CD4-positive, alpha-beta T cell treated with Interleukin-15 for 1 hour (primary cell): ENCODE results near the gene GNA12.

Experiments used
- DNase-seq: peaks from one replicate; pipeline ENCODE4 v3.0.0-alpha.2; 2020

The GNA12 gene

GRCh38 chr7:2844153-2845033 is at the start of gene GNA12:
Gene GNA12 (minus strand): TSS chr7:2844308. CDS start chr7:2844161, 147 bp downstream.
- peak; percentile 98 for DNase-seq

DNA sequence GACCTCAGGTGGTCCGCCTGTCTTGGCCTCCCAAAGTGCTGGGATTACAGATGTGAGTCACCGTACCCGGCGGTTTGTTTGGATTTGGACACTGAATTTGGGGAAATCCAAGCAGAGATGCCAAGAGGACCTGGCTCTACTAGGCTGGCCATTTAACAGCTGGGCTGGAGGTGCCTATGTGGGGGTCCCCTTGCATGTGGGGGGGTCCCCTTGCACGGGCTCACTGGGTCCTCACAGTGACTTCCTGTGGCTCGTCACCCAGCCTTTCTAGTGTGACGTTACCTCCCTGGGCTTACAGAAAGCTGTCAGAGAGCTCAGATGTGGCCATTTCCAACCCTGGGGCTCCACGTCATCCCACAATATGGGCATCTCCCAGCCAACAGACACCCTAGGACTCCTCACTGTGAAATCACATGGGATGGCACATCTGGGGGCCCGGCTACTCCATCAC is 49.3 kb upstream of the GNA12 start:
- no peak for DNase-seq

DNA sequence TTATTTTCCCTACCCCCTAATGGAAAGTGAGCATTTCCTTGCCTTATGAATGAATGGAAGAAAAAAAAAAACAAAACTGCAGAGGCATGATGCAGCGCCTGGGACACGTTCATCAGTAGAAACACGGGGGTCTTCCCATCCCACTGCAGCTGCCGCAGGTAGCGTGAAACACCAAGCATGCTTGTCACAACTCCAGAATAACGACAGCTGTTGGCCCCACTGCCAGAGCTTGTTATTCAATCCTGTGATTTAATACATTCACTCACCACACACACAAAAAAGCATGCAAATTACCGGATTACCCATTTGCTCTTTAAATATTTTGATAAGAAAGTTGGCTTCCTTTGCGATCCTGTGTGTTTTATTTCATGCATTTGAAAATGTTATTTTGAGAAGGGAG is 48.4 kb upstream of the GNA12 start:
- DNase-seq: no peak

GRCh38 chr7:2887816-2888215 is 43.7 kb upstream of the GNA12 start:
- DNase-seq: no peak

DNA sequence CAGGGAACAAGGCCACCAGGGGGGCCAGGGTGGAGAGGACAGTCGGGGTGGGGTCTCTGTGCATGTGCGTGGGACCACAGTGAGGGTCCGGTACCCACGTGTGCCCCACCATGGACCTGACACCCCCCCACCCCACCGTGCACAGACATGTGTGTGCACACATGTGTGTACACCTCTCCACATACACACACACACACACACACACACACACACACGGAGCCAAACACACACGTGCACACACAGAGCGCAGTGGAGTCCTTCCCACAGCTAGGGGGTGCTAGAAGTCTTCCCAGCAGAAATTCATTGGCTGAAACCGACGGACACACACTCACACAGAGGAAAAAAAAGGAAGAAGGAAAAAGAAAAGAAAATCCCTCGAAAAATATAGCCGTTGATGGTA is 42.8 kb upstream of the GNA12 start:
- DNase-seq: peak; percentile 66

GRCh38 chr7:2886391-2886790 is 42.3 kb upstream of the GNA12 start:
- no peak for DNase-seq

- DNase-seq: no peak
Measured at GRCh38 chr7:2884161-2884560, 40.1 kb upstream of the GNA12 start.

DNA sequence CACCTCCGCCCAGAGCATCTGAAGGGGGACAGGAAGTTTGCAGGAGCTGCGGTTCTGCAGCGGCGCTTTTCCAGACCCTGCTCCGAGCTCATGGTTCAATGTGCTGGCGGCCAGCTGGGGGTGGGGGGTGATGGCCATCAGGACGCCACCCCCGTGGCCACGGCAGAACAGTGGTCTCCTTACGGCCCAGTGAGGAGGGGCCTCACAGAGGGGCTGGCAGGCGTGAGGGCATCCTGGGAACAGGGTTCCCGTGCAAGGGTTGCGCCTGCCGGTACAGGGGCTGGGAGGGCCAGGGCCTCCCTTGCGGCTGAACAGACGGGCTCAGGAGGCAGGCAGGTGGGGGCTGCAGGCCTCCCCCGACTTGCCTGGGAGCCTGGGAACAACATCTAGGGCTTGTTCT is 39.0 kb upstream of the GNA12 start:
- DNase-seq: no peak

DNA sequence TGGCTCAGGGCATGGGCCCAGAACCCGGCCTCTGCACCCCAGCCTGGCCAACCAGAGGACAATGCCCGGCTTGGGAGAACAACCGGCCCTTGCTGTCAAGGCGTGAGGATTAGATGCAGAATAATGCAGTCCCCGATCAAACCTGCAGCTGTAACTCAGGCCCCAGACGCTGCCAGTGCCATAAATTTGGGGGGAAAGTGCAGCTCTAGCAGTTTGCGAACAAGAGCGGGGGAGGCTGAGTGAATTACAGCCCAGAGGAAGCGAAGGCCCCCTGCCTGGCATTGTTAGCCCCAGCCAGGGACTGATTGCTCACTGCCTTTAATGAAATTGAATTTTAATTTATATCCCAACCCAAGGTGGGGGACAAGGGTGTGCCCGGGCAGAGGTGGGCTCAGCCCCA is 38.0 kb upstream of the GNA12 start:
- no peak for DNase-seq

DNA sequence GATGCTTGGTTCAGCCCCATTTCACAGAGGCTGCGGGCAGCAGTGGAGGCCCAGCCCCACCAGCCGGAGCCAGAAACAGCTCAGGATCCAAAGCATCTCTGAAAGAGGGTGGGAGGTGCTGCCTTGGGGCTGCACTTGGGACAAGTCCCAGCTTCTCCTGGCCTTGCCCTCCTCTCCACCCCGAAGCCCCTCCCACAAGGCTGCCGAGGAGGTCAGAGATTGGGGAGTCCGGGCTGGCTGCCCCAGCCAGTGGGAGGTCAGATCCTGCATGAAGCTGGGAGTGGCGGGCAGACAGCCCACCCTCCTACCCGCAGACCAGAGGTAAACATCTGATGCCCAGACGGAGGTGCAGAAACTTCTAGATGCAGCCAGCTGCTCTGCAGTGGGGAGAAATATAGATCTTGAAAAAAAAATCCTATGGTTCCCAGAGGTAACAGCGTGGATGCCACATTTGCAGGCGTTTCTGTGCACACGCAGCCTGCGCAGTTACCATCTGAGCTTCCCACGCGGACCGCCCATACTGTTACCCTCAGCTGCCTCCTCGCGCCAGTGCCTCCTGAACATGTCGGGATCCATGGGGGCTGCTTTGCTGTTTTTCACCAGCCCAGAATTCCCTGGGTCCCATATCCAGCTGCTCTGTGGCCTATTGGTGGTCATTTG is 36.9 kb upstream of the GNA12 start:
- DNase-seq: no peak

DNA sequence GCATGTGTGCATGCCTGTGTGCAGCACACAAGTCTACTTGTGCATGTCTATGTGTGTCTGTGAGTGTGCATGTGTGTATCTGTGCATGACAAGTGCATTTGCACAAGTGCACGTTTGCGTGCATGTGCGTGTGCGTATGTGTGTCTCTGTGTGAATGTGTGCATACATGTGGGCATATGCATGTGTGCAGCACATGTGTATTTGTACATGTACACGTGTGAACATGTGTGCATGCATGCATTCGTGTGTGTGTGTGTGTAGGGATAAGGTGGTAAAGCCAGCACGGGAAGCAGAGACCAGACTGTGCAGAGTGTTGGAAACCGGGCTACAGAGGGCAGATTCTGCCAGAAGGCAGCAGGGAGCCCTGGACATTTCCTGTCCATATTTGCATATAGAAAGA is 35.9 kb upstream of the GNA12 start:
- DNase-seq: no peak

DNA sequence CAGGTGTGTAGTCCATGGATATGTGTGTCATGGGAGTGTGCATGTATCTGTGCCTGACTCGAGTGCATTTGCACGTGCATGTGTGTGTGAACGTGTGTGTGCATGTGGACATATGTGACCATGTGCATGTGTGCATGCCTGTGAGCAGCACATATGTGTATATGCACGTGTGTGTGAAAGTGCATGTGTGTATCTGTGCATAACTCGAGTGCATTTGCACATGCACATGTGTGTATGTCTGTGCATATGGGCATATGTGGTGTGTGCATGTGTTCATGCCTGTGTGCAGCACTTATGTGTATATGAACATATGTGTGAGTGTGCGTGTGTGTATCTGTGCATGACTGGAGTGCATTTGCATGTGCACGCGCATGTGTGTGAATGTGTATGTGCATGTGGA is 35.2 kb upstream of the GNA12 start:
- no peak for DNase-seq

DNA sequence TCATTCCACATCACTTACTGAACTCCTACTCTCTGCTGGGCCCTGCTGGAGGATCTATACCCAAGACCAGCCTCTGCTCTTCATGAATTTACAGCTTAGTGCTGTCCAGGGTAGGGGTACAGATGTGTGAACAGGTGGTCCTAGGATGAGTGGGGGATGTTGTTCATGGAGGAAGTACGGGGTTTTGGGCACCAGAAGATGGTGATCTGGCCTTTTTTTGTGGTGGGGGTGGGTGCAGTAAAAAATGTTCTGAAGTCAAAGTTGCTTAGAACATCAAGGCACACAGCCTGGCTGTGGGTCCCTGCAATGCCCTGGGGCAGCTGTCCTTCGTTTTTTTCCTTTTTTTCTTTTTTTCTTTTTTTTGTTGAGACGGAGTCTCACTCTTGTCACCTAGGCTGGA is 34.2 kb upstream of the GNA12 start:
- no peak for DNase-seq

DNA sequence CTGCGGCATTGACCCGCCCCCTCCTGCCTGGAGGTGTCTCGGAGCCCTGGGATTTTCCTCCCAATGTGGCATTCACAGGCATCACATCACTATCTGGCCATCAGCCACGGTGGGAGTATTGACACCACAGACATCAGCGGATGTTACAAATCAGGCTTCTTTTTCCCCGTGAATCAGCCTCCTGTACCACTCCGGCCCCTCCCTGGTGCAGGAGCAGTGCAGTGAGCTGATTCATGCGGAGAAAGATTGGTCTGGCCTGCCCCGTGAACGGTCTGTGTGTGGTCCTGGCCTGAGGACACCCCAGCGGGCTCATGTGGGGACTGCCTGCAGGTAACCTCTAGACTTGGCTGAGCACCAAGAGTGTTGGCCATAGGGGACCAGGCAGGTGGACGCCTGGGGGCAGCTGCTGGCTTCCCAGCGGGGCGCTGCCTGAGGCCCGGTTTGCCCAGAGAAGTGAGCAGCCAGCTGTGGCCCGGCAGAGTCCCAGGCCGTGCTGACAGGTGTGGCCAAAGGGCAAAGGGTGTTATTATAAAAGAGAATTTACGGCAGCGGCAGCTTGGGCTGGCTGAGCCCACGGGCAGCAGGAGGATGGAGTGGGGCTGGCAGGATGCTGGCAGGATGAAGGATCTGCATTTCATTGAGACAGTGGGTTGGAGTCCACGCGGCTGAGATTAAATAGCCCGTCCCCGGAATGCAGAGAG is 32.1 kb upstream of the GNA12 start:
- no peak for DNase-seq

DNA sequence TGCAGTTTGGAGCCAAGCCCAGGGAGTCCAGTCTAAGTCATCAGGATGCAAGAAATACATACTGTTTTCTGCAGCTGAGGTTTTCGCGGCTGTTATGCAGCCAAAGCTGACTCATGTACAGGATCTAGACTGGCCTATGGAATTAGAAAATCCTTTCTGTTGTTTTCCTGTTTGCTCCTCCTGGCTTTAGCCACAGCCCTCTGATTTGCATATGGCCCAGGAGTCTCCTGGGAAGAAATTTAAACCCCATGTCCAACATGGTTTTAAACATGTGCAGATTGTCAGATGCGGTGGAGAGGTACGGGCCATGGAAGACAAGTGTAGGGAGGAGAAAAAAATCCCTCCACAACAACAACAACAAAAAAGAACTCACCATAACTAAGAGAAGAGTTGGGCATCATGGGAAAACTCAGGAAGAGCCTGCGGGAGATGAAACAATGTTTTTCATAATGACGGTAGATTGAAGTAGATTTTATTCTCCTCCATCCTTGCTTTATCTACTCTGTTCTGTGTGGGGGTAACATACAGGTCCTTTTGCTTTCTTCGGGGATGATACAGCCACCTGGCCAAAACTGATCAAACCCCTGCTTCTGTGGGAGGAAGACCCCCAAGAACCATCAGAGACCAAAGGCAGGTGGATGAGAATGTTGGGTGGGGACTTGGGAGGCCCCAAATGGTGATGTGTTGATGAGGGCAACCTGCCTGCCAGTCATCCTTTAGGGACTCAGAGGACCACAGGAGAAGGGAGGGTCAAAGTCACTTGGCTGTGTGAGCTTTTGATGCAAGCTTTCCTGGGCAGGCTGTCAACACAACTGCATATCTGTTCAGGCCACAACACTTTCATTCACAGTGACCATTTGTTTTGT is 29.8 kb upstream of the GNA12 start:
- no peak for DNase-seq

DNA sequence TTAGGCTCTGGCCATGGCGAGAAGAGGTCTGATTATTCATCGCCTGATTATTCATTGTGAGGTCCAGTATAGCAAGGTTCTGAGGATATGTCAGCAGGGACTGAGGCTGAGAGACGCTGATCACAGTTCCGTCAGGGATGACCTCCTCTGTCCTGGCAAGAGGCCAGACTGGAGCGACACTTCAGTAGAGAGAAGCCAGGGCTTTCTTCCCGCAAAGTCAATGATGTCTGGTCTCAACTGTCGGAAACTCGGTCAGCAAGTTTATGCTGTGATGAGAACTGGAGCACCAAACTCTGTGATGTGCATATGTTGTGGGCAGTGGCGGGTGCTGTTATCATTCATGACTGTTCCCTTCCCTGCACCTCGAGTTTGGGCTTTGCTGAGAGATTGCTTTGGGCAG is 29.0 kb upstream of the GNA12 start:
- no peak for DNase-seq

- DNase-seq: no peak
Measured at GRCh38 chr7:2872296-2872874, 28.3 kb upstream of the GNA12 start.

- peak; percentile 78 for DNase-seq
Measured at GRCh38 chr7:2870471-2870931, 26.4 kb upstream of the GNA12 start.

GRCh38 chr7:2869981-2870380 is 25.9 kb upstream of the GNA12 start:
- DNase-seq: no peak

DNA sequence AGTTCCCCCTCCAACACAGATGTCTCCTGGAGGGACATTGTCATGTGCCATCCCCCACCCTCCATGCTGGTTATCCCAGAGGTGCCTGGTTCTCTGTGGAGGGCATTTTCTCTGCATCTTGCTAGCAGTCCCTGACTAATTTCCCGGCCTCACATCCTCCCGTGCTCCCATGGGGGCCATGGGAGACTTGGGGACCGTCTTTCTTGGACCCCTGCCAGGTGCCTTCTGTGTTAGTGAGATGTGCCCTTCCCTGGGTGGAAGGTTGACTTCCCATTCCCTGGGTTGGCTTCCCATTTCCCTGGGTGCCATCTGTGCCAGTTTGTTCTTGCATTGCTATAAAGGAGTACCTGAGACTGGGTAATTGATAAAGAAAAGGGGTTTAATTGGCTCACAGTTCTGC is 22.5 kb upstream of the GNA12 start:
- DNase-seq: no peak

- DNase-seq: peak; percentile 70
Measured at GRCh38 chr7:2864999-2865670, 21.0 kb upstream of the GNA12 start.
